EH (cell line): ENCODE data around the gene MEP1B.
A peak's percentile ranks its signal among the peaks of the same experiment; 100 is the strongest.
"Not testable (repeated sequence)": the region's sequence is repeated elsewhere in the genome, so short reads cannot be mapped to it uniquely, and the experiment has no call there.

Experiments used
- DNase-seq: peaks from one replicate; pipeline ENCODE4 v3.0.0-alpha.2; 2015; ENCODE audit warnings: low read depth

Gene MEP1B

GRCh38 chr18:32189790-32190189 is at the start of gene MEP1B:
Gene MEP1B (plus strand): TSS chr18:32190039. CDS start chr18:32190071, 32 bp downstream.
- no peak for DNase-seq

- no peak for DNase-seq
These were observed 41.5 kb upstream of the MEP1B start for GRCh38 chr18:32148185-32148870.

- DNase-seq: no peak
These were observed 37.0 kb upstream of the MEP1B start for GRCh38 chr18:32152705-32153448.

GRCh38 chr18:32156855-32157254 is 33.0 kb upstream of the MEP1B start:
- no peak for DNase-seq

GRCh38 chr18:32157580-32157979 is 32.3 kb upstream of the MEP1B start:
- DNase-seq: no peak

GRCh38 chr18:32158108-32158624 is 31.7 kb upstream of the MEP1B start:
- DNase-seq: peak; percentile 86

GRCh38 chr18:32158631-32159030 is 31.2 kb upstream of the MEP1B start:
- DNase-seq: not testable (repeated sequence)

GRCh38 chr18:32160547-32160946 is 29.3 kb upstream of the MEP1B start:
- no peak for DNase-seq

GRCh38 chr18:32167980-32168730 is 21.7 kb upstream of the MEP1B start:
- no peak for DNase-seq

GRCh38 chr18:32173654-32174053 is 16.2 kb upstream of the MEP1B start:
- DNase-seq: no peak

- DNase-seq: no peak
These were observed 15.1 kb upstream of the MEP1B start for GRCh38 chr18:32174719-32175118.

- no peak for DNase-seq
These were observed 14.6 kb upstream of the MEP1B start for GRCh38 chr18:32175265-32175664.

GRCh38 chr18:32176745-32177144 is 13.1 kb upstream of the MEP1B start:
- not testable (repeated sequence) for DNase-seq

GRCh38 chr18:32177530-32177929 is 12.3 kb upstream of the MEP1B start:
- DNase-seq: no peak

- DNase-seq: no peak
These were observed 6.3 kb upstream of the MEP1B start for GRCh38 chr18:32183503-32183902.

GRCh38 chr18:32190209-32190608 is 370 bp downstream of the MEP1B start:
- no peak for DNase-seq

GRCh38 chr18:32195881-32196815 is 6.3 kb downstream of the MEP1B start:
- no peak for DNase-seq

- no peak for DNase-seq
These were observed 10.9 kb downstream of the MEP1B start for GRCh38 chr18:32200766-32201165.

- DNase-seq: no peak
These were observed 12.3 kb downstream of the MEP1B start for GRCh38 chr18:32201948-32202672.

- DNase-seq: no peak
These were observed 18.2 kb downstream of the MEP1B start for GRCh38 chr18:32208023-32208422.

- DNase-seq: no peak
These were observed 18.7 kb downstream of the MEP1B start for GRCh38 chr18:32208577-32208976.
